Gastrocnemius medialis (tissue), 4 donors: ENCODE results near the gene BEX1. TPM values are rescaled to one million over a fixed set of nuclear protein-coding genes. Genes with fewer than 3 reads are reported as not detected.

Experiments used
- ATAC-seq, 2 donors: fragments of 150-250 bp; one replicate each; pipeline ENCODE4 v1.9.1; 2016
- DNase-seq, 2 donors: peaks; one replicate each; pipeline ENCODE4 v3.0.0-alpha.2; 2019
- H3K27ac ChIP-seq, 4 donors: fragments of 200-600 bp; sonication (generic); 1 replicate in 1 of 4; 2 replicates in 3 of 4; pipeline ENCODE4 v1.5.1; 2016 to 2018; ENCODE audit warnings: mild to moderate bottlenecking in 2 of 4, moderate library complexity in 1 of 4
- H3K27me3 ChIP-seq, 3 donors: fragments of 200-600 bp; sonication (generic) in 2 of 3; 1 replicate in 1 of 3; 2 replicates in 2 of 3; pipeline versions ENCODE4 v1.5.1 to v1.6.0; 2016 to 2019; ENCODE audit warnings: mild to moderate bottlenecking in 1 of 3, moderate library complexity in 1 of 3
- H3K36me3 ChIP-seq, 2 donors: fragments of 200-600 bp; sonication (generic) in 1 of 2; one replicate each; pipeline ENCODE4 v1.5.1; 2017 to 2018
- H3K4me1 ChIP-seq, 2 donors: fragments of 200-600 bp; sonication (generic) in 1 of 2; one replicate each; pipeline ENCODE4 v1.5.1; 2016 to 2017; ENCODE audit warnings: mild to moderate bottlenecking in 2 of 2
- H3K4me3 ChIP-seq, 4 donors: fragments of 200-600 bp; sonication (generic) in 3 of 4; 1 replicate in 1 of 4; 2 replicates in 3 of 4; pipeline ENCODE4 v1.5.1; 2016 to 2019; ENCODE audit warnings: mild to moderate bottlenecking in 2 of 4
- H3K9me3 ChIP-seq, 3 donors: fragments of 200-600 bp; sonication (generic) in 2 of 3; 1 replicate in 1 of 3; 2 replicates in 2 of 3; pipeline ENCODE4 v1.5.1; 2016 to 2019
- POLR2A ChIP-seq, 2 donors: fragments of 450-650 bp; IDR thresholded peaks; one replicate each; pipeline ENCODE4 v1.6.1; 2017; ENCODE audit warnings: antibody characterized with exemption in 2 of 2, mild to moderate bottlenecking in 2 of 2, moderate library complexity in 2 of 2
- in situ Hi-C, 4 donors: fragments of 200-750 bp; cut with MboI; loops; one replicate each; pipeline versions ENCODE4 v1.15.0 to v1.8.0; 2017; ENCODE audit warnings: low sequenced_read_pairs in 4 of 4
- intact Hi-C: fragments of 100-400 bp; cut with DNase I; formaldehyde crosslinking; loops from one replicate; pipeline ENCODE4 v1.15.1; 2023; ENCODE audit warnings: low total_unique reads
- total RNA-seq, 4 donors: library from RNA; depleted of rRNA; stranded (reverse); fragments of >200 nt; gene quantifications; one replicate each; pipeline versions ENCODE4 v1.1.0 to v1.2.3, GENCODE V29; 2016
- TF ChIP-seq, protein P1 (sequence below), 5 experiments: fragments of 450-650 bp in 3 of 5; fragments of 200-600 bp in 2 of 5; sonication (generic) in 2 of 5; IDR thresholded peaks in 4 of 5; conservative IDR thresholded peaks in 1 of 5; 1 replicate in 4 of 5; 2 replicates in 1 of 5; pipeline ENCODE4 v1.5.1; 2016 to 2019; ENCODE audit warnings: antibody characterized with exemption in 5 of 5, mild to moderate bottlenecking in 3 of 5, moderate library complexity in 3 of 5

BEX1 gene
- total RNA-seq, 4 donors from 2014 or later, result not detected

- H3K4me3 ChIP-seq, result no peak within 1 kb of the TSS
- intact Hi-C loops (no loop called here), in situ Hi-C loops (no loop called here)
- TF ChIP-seq, protein P1, sequence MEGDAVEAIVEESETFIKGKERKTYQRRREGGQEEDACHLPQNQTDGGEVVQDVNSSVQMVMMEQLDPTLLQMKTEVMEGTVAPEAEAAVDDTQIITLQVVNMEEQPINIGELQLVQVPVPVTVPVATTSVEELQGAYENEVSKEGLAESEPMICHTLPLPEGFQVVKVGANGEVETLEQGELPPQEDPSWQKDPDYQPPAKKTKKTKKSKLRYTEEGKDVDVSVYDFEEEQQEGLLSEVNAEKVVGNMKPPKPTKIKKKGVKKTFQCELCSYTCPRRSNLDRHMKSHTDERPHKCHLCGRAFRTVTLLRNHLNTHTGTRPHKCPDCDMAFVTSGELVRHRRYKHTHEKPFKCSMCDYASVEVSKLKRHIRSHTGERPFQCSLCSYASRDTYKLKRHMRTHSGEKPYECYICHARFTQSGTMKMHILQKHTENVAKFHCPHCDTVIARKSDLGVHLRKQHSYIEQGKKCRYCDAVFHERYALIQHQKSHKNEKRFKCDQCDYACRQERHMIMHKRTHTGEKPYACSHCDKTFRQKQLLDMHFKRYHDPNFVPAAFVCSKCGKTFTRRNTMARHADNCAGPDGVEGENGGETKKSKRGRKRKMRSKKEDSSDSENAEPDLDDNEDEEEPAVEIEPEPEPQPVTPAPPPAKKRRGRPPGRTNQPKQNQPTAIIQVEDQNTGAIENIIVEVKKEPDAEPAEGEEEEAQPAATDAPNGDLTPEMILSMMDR (IDR thresholded peaks at IDR 0.05 in 4 of 5, conservative IDR thresholded peaks at IDR 0.05 in 1 of 5), result no peak
- no peak for TF ChIP-seq POLR2A (IDR thresholded peaks at IDR 0.05)
- no peaks in the 10 kb centered on the region for H3K4me1 ChIP-seq
- H3K27me3 ChIP-seq, result peaks cover 0 to 6% (median 0%) of the 10 kb centered on the region in 3 donors
- H3K27ac ChIP-seq, result no peak within 1 kb of the TSS
- DNase-seq, result no peak
- H3K9me3 ChIP-seq, result no peaks in the 10 kb centered on the region
- no peaks in the 10 kb centered on the region for H3K36me3 ChIP-seq
- ATAC-seq, result no peak
These were observed 29.0 kb upstream of the BEX1 start, which contains the start of gene NXF3 for GRCh38 chrX:103092942-103093341. NXF3 (minus strand) TSS chrX:103093143; CDS start chrX:103093023, 120 bp downstream.

GRCh38 chrX:103081051-103081450, 17.1 kb upstream of the BEX1 start:
- H3K4me3 ChIP-seq, result no peak overlapping the region
- no peaks in the 10 kb centered on the region for H3K27me3 ChIP-seq
- intact Hi-C loops, result no loop called here
- no peaks in the 10 kb centered on the region for H3K4me1 ChIP-seq
- no peak for ATAC-seq
- no peaks in the 10 kb centered on the region for H3K36me3 ChIP-seq
- no peak overlapping the region for H3K27ac ChIP-seq
- DNase-seq, result no peak
- no peaks in the 10 kb centered on the region for H3K9me3 ChIP-seq
- TF ChIP-seq, protein P1 (IDR thresholded peaks at IDR 0.05 in 4 of 5, conservative IDR thresholded peaks at IDR 0.05 in 1 of 5), result no peak
- TF ChIP-seq POLR2A (IDR thresholded peaks at IDR 0.05), result no peak
- in situ Hi-C loops, result no loop called here

DNA sequence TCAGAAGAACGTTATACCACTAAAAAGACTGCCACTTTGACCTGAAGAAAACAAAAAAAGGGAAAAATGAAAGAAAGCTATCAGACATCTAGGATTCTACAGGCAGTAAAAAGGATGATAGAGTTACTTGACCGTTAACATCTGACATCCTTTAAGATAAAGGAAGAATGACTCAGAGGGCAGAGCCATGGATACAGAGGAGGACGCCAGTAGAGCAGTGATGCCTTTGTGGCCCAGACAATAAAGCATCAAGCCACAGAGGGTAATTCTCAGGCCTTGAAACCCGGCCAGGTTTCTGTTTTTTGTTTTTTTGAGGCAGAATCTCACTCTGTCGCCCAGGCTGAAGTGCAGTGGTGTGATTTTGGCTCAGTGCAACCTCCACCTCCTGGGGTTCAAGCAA, 9.5 kb upstream of the BEX1 start:
- DNase-seq, result no peak
- intact Hi-C loops (no loop called here), in situ Hi-C loops (loop anchor here in 1 of 4 donors (25.0 kb wide), 1 partner anchor 89 kb away; no protein-coding TSS in a partner anchor)
- no peaks in the 10 kb centered on the region for H3K36me3 ChIP-seq
- no peaks in the 10 kb centered on the region for H3K27me3 ChIP-seq
- TF ChIP-seq POLR2A (IDR thresholded peaks at IDR 0.05), result no peak
- TF ChIP-seq, protein P1 (IDR thresholded peaks at IDR 0.05 in 4 of 5, conservative IDR thresholded peaks at IDR 0.05 in 1 of 5), result no peak
- no peak for ATAC-seq
- no peaks in the 10 kb centered on the region for H3K9me3 ChIP-seq
- no peak overlapping the region for H3K27ac ChIP-seq
- no peaks in the 10 kb centered on the region for H3K4me1 ChIP-seq
- no peak overlapping the region for H3K4me3 ChIP-seq

- TF ChIP-seq, protein P1 (IDR thresholded peaks at IDR 0.05 in 4 of 5, conservative IDR thresholded peaks at IDR 0.05 in 1 of 5), result no peak
- no peak for TF ChIP-seq POLR2A (IDR thresholded peaks at IDR 0.05)
- H3K27ac ChIP-seq, result no peak overlapping the region
- H3K4me1 ChIP-seq, result no peaks in the 10 kb centered on the region
- intact Hi-C loops, result no loop called here
- peaks cover 0 to 14% (median 4%) of the 10 kb centered on the region in 3 donors for H3K27me3 ChIP-seq
- H3K36me3 ChIP-seq, result no peaks in the 10 kb centered on the region
- no peak for ATAC-seq
- H3K9me3 ChIP-seq, result no peaks in the 10 kb centered on the region
- no peak overlapping the region for H3K4me3 ChIP-seq
- no peak for DNase-seq
- in situ Hi-C loops, result loop anchor here in 1 of 4 donors (25.0 kb wide), 1 partner anchor 96 kb away; no protein-coding TSS in a partner anchor
These were observed 2.6 kb upstream of the BEX1 start for GRCh38 chrX:103066606-103067005.
